Measurements from ENCODE around the gene SEMA3D.
"Not testable (repeated sequence)": the region's sequence is repeated elsewhere in the genome, so short reads cannot be mapped to it uniquely, and the experiment has no call there.

SEMA3D gene

DNA sequence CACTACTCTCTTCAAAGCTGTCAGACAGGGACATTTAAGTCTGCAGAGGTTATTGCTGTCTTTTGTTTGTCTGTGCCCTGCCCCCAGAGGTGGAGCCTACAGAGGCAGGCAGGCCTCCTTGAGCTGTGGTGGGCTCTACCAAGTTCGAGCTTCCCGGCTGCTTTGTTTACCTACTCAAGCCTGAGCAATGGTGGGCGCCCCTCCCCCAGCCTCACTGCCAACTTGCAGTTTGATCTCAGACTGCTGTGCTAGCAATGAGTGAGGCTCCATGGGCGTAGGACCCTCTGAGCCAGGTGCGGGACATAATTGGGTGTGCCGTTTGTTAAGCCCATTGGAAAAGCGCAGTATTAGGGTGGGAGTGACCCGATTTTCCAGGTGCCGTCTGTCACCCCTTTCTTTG, 193.9 kb downstream of the SEMA3D start:
- DNase-seq (ENCODE audit: low read depth in 2 of 2), result not testable (repeated sequence)

DNA sequence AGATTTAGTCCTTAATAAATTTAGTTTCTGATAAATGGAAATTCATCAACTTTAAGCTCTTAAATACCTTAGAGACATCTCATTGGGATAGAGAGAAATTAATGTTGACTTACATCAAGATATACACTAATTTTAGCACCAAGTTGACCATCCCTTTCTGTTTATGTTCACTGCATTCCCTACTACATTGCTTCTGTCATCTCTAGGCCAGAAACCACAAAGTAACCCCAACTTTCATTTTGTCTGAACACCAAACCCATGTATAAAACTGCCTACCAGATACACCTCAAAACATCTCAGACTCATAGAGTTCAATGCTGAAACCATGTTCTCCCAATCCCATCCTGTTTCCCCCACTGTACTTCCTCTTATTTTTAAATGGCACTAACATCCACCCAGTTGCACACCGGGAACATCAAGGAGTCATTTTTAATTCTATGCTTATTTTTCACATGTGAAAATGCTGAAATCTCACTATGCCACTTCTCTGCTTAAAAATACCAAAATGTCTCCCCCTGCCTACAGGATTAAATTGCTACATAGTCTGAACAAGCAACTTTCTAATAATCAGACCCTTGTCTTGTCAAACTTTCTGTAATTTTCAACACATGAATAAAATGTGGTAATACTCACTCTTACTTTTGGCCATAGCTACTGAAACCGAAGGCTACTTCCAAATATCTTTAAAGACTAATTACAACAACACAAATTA, 201.6 kb downstream of the SEMA3D start:
- DNase-seq (ENCODE audit: low read depth in 2 of 2), result no peak

DNA sequence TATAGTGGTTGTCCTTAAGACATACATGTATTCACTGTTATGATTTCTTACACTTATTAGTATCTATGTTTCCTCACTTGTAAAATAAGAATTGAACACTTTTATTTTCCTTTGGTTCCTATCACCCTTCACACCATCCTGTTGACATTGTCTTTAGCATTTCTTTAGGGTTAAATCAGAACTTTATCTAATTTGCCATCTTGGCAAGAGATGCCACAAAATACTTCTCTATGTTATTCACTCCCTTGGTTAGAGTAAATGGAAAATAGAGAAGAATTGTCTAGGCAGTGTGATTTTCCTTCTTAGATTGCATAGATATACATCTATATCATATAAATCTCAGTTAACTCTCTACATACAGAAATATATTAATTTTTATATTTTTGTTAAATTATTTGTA, 204.7 kb downstream of the SEMA3D start:
- no peak for DNase-seq (ENCODE audit: low read depth in 2 of 2)

DNA sequence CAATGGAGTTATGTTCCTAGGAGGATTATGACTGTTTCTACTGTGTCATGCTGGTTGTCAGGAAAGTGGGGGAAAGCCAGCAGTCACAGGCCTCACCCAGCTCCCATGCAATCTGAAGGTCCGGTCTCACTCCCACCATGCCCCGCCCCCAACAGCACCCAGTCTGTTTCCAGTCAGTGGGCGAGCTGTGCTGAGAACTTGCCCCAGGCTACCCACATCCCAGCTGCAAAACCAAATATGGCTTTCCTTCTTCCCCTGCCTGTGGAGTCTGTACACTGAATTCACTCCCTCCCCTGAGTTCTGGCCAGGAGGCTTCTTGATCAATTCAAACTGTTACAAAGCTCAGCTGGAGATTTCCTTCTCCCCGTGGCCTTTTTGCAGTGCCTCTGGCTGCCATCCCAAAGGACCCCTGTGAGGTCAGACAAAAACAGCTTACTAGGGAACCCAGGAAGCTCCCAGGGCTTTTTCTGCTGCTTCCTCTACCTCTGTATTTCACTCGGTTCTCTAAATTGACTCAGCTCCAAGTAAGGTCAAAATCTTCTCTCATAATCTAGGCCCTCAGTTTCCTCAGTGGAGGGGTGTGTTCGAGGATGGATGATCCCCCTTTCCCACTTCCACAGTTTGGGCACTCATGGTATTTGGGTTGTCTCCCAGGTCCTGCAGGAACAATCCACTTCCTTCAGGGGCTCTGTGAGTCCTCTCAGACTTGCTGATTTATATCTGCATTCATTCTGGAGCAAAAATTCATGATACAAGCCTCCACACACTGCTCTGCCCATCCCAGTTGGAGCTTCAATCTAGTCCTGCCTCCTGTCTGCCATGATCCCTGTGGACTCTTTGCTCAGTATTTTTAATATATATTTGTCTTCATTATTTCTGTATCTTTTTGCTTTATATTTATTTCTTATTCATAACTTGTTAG, 205.5 kb downstream of the SEMA3D start:
- no peak for DNase-seq (ENCODE audit: low read depth in 2 of 2)

DNA sequence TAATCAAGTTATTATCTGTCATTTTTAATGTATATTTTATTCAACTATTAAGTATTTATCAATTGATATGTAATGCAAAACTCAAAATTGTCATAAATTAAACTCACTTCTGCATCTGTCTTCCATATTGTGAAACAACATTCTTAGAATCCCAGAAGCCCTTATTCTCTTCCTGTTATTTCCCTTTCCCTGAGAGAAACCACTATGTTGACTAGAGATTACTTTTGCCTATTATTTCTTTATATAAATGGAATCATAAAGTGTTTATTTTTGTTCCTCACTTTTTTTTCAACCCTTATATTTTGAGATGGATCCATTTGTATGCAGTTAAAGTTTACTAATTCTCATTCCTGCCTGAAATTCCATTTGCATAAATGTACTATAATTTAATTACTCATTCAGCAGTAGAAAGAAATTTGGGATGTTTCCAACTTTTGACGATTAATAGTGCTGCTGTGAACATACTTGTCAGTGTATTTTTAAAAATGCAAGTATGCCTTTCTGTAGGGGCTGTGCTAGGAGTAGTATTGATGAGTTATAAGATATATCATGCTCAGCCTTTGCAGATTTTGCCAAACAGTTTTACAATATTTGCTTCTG, 211.2 kb downstream of the SEMA3D start:
- DNase-seq (ENCODE audit: low read depth in 2 of 2), result no peak

DNA sequence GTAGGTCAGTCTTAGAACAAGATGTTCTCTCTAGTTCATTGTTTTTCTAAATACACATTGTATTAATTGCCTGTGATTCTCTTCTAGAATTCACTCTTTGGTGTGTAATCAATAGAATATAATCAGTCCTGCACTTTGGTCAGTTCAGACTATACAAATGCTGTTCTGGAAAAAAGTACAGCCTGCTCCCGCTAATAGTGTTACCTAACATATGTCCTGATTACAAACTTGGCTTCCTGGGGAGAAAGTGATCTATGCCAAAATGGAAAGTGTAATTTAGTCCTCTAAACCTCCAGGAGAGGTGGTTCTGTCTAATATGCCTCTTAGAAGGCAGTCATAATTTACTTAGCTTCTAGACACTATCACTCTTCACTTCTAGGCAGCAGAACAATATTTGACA, 215.5 kb downstream of the SEMA3D start:
- DNase-seq (ENCODE audit: low read depth in 2 of 2), result no peak

DNA sequence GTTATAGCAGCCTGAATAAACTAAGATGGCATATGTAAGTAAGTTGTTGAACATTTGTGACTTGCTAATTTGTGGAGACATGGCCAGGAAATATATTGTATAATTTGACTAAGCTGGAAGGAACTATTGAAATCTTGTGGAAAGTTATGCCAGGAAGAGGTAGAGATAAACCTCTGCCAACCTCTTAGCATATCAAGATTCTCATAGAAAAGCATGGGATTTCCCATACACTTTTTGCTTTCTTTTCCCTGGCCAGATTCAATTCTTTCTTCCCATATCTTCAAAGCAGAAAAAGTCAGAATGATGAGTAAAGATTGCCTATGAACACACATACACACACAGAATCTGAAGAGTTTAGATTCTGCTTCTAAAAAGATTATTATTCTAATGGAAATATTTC, 216.2 kb downstream of the SEMA3D start:
- DNase-seq (ENCODE audit: low read depth in 2 of 2), result no peak

DNA sequence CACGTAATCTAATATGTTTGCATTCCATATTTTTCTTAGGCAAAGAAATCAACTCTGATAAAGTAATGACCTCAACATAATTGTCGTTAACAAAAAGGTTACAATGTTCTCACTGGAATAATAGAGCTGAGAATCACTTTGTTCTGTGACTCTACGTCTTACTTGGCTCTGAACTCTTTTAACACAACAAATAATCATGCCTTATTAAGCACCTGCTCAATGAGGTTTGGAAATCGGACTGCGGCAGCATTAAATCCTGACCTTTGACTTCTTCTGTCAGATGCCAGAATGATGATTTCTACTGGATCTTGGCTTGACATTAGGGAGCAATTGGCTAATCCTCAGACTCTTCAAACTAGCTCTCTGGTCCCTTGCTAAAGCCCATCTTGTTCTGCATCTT, 233.6 kb downstream of the SEMA3D start:
- DNase-seq (ENCODE audit: low read depth in 2 of 2), result no peak

DNA sequence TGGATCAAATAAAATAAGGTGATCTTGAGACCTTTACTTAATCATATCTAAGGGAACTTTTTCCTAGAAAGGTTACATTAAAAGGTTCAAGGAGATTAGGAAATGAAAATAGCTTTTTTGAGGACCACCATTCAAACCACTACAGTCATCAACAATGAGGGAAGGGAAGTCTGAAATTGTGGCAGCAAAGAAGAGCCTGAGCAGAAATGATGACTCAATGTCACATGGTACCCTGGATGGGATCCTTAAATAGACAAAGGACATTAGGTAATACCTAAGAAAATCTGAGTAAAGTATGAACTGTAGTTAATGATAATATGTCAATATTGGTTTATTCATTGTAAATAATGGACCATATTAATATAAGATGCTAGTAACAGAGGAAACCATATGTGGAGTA, 236.0 kb downstream of the SEMA3D start:
- no peak for DNase-seq (ENCODE audit: low read depth in 2 of 2)

DNA sequence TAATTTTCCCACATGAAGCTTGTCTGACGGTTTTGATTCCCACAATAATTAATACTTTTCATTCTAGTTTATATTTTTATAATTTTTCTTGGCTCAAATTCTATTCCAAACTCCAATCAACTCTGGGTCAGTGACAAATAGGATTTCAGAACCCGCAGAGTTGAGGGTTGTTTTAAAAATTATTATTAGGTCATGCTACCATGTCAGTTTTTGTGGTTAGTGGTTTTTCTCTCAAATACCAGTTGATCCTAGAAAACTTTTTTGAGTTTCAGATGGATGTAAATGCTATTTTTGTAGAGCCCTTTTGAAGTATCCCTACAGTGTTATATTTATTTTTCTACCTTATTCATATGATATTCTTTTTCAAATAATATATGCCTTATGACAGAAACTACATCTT, 237.4 kb downstream of the SEMA3D start:
- no peak for DNase-seq (ENCODE audit: low read depth in 2 of 2)

DNA sequence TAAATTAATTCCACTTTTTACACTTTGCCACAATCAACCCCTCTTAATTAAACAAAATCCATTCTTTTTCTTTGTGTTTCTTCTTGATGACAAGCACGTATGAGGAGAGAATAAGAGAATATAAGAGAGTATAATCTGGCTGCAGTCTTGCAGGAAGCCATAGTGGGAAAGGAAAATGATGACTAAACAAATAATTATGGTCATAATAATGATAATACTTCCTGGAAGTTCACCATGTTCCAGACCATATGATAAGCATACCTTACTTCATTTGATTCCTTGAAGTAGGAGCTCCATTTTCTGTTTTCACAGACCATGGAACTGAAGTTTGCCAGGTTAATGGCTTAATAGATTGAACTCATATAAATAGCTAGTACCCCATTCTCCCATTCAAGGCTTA, 237.8 kb downstream of the SEMA3D start:
- no peak for DNase-seq (ENCODE audit: low read depth in 2 of 2)

DNA sequence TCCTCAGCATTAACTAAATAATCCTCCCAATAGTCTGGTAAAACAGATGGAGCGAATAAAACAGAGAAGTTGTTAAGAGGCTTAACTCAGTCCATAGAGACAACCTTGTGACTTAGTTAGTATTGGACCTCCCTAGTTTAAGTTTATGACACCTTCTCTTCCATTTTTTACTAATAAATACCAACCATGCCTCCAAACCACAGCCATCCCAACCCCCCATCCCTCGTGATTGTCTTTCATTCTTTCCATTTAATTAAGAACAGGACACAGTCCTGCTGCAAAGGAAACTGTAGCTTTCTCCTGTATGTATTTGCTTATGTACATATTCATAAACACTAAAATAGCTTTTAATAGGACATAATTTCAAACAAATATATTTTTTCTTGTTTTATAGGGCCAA, 238.2 kb downstream of the SEMA3D start:
- DNase-seq (ENCODE audit: low read depth in 2 of 2), result no peak

DNA sequence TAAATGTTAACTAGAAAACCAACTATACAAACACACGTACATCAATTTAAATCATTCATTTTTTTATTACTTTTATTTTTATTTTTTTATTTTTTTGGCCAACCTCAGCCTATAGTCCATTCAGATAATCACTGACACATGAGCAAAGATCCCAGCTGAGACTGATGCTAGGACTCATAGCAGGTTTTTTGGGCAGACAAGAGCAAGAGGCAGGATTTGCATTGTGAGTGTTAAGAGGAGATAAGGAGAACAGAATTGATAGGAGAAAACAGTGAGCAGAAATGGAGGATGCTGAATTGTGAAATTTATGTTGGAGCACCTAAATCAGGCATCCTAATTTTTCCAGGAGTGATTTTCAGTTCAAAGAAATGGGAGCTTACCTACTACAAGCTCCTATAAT, 240.3 kb downstream of the SEMA3D start:
- DNase-seq (ENCODE audit: low read depth in 2 of 2), result no peak

Data from stimulated activated CD4-positive, alpha-beta T cell treated with anti-CD3 and anti-CD28 coated beads, Interleukin-1b, Interleukin-23, amount 100 ng/mL, for 1 hour (primary cell).